ENCODE measurements around the gene ATG4D.

Gene ATG4D

DNA sequence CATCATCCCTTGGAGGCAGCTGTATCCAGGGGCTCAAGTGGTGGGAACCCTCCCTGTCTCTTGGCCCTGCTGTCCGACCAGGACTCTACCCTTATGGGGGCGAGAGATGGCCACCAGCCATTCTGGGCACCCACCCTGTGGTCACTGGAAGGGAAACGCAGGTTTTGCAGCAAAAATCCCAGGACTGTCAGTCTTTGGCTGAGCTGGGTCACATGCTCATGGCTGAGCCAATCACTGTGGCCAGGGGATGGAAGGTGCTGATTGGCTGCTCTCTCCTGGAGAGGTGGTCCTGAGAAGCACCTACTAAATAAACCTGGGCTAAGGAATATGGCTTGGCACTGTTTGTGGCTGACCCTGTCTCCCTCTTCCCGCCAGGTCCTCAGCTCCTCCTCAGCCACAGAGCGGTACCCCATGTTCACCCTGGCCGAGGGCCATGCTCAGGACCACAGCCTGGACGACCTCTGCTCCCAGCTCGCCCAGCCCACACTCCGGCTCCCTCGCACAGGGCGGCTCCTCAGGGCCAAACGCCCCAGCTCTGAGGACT is 8.9 kb downstream of the ATG4D start:
- DNase-seq (ENCODE audit: low read depth), result no peak
- H3K4me3 ChIP-seq (ENCODE audit: low read length), result no peak overlapping the region
- TF ChIP-seq, protein P1, sequence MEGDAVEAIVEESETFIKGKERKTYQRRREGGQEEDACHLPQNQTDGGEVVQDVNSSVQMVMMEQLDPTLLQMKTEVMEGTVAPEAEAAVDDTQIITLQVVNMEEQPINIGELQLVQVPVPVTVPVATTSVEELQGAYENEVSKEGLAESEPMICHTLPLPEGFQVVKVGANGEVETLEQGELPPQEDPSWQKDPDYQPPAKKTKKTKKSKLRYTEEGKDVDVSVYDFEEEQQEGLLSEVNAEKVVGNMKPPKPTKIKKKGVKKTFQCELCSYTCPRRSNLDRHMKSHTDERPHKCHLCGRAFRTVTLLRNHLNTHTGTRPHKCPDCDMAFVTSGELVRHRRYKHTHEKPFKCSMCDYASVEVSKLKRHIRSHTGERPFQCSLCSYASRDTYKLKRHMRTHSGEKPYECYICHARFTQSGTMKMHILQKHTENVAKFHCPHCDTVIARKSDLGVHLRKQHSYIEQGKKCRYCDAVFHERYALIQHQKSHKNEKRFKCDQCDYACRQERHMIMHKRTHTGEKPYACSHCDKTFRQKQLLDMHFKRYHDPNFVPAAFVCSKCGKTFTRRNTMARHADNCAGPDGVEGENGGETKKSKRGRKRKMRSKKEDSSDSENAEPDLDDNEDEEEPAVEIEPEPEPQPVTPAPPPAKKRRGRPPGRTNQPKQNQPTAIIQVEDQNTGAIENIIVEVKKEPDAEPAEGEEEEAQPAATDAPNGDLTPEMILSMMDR (conservative IDR thresholded peaks at IDR 0.05; ENCODE audit: low read length), result no peak

DNA sequence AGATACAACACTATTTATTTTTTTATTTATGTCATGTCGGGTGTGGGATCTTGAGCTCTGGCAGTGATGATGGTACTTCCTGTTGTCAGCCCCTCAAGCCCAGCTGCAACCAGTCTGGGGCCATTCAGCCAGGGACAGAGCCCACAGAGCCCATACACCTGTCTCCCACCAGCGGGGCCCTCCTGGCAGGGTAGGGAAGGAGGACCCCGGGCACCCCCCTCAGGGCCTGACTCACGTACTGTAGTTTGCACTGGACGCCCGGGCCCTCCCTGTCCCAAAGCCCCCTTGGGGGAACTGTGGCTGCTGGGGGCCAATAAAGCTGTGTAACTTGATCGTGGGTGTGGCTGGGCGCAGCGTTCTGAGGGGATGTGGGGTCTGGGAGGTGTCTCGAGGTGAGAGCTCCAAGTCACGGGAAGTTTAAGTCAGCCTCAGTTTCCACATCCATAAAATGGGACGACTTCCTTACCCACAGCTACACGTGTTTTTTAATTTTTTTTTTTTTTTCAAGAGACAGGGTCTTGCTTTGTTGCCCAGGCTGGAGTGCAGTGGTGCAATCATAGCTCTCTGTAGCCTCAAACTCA is 9.5 kb downstream of the ATG4D start:
- no peak overlapping the region for H3K4me3 ChIP-seq (ENCODE audit: low read length)
- TF ChIP-seq, protein P1 (conservative IDR thresholded peaks at IDR 0.05; ENCODE audit: low read length), result no peak
- DNase-seq (ENCODE audit: low read depth), result no peak

DNA sequence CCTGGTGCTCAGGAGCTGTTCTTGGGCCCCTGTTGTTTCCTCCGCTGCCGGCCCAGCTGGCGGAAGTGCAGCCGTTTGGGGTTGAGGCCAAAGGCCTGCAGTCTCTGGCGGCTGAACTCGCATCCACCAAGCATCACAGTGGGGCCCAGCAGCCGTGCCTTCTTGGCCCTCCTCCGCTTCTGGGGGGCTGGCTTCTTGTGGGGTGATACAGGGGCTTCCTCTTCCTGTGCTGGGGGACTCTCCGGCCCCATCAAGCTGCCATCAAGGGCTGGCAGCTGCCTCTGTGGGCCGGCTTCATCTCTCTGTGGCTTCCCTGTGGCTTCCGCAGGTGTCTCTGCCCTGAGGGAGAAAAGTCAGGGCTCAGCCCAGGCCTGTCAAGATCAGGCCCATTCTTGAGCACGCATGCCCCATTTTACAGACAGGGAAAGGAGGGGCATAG is 10.3 kb downstream of the ATG4D start:
- no peak for DNase-seq (ENCODE audit: low read depth)
- TF ChIP-seq, protein P1 (conservative IDR thresholded peaks at IDR 0.05; ENCODE audit: low read length), result no peak
- no peak overlapping the region for H3K4me3 ChIP-seq (ENCODE audit: low read length)

DNA sequence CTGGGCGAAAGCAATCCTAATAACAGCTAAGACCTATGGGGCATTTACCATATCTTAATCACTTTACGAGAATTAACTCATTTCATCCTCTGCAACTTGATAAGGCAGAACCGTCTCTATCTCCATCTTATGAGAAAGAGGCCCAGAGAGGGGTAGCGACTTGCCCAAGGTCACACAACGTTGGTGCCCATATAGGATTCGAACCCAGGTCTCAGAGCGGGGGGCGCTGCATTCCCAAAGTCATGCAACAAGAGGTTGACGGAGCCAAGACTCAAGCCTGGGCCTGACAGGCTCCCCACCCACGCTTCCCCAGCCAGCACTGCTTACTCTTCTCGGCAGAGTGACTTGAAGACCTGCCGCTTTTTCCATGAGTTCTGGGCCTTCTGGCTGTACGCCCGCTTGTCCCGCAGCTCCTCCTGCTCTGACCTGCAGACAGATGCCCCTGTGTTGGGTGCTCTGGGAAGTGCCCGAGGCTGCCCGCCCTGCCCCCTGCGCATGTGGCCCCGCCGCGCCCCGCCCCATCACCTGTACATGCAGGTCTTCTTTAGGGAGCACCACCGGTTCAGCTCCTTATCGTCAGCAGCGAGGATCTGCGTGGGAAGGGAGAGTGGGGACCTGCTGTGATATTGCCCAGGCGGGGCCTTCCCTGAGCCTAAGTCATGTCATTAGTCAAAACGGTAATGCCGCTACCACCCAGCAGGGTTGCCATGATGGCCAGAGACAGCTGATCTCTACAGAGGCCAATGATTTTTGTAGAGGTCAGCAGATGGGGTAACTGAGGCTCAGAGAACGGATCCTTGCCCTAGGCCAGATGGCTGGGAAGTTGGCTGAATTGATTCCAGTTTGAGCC is 11.3 kb downstream of the ATG4D start:
- DNase-seq (ENCODE audit: low read depth), result no peak
- H3K4me3 ChIP-seq (ENCODE audit: low read length), result no peak overlapping the region
- TF ChIP-seq, protein P1 (conservative IDR thresholded peaks at IDR 0.05; ENCODE audit: low read length), result no peak

DNA sequence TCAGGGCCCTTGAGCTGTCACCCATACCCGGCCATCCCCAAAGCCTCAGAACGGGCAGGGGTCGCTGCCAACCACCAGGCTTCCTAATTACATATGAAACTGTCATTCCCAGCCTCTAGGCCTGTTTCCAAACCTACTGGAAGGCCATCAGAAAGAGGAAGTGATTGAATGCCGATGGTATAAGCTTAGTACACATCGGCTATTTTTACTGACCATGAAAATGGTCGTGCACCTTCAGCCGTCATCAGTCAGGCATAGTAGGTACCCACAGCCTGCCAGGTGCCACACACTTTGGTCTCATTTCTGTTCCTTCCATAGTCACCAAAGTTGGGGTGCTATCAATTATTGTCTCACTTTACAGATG is 11.9 kb downstream of the ATG4D start:
- H3K4me3 ChIP-seq (ENCODE audit: low read length), result no peak overlapping the region
- no peak for DNase-seq (ENCODE audit: low read depth)
- TF ChIP-seq, protein P1 (conservative IDR thresholded peaks at IDR 0.05; ENCODE audit: low read length), result no peak

DNA sequence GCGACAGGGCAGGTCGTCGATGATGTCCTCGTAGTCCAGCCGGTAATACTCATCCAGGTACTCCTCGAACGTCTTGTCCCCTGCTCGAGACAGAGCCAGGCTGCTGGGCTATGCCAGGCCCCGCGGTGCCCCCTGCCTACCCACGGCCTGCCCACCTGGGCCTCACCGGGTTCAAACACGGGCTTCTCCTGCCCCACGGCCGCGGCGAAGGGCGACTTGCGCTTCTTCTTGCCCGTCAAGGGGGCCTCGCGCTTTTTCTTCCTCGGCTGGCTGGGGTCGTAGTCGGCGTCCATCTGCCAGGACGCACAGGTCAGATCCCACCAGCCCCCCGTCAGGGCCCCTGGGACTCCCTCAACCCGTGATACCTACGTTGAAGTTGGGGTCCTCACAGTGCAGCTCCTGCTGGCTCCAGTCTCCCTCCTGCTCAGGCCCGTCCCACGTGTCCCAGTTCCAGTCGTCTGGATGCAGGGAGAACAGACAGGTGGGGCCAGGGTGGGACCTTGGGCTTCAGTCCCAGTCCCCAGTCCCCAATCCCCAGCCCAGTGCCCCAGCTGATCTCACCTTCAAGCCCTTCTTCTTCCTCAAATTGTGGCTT is 14.0 kb downstream of the ATG4D start:
- TF ChIP-seq, protein P1 (conservative IDR thresholded peaks at IDR 0.05; ENCODE audit: low read length), result no peak
- no peak for DNase-seq (ENCODE audit: low read depth)
- no peak overlapping the region for H3K4me3 ChIP-seq (ENCODE audit: low read length)
